Thoracic aorta (tissue), 2 donors: ENCODE results near the gene NEK8. TPM values are rescaled to one million over a fixed set of nuclear protein-coding genes. Genes with fewer than 3 reads are reported as not detected.

Experiments
- ATAC-seq: fragments of 150-250 bp; one replicate; pipeline ENCODE4 v1.8.0; 2017; ENCODE audit warnings: low read depth; ENCODE audit not compliant: insufficient number of reproducible peaks, low FRiP score
- DNase-seq: peaks from one replicate; pipeline ENCODE4 v3.0.0-alpha.2; 2020; ENCODE audit warnings: low spot score
- H3K27ac ChIP-seq, 2 donors: fragments of 200-600 bp; sonication (generic); 1 replicate in 1 of 2; 2 replicates in 1 of 2; pipeline ENCODE4 v1.5.1; 2016; ENCODE audit warnings: mild to moderate bottlenecking in 2 of 2, moderate library complexity in 2 of 2
- H3K27me3 ChIP-seq: fragments of 200-600 bp; sonication (generic); replicated peaks from 2 replicates; pipeline ENCODE4 v1.6.0; 2016; ENCODE audit warnings: mild to moderate bottlenecking; ENCODE audit not compliant: insufficient read depth
- H3K36me3 ChIP-seq: fragments of 200-600 bp; sonication (generic); one replicate; pipeline ENCODE4 v1.5.1; 2016
- H3K4me1 ChIP-seq, 2 donors: fragments of 200-600 bp; sonication (generic); 1 replicate in 1 of 2; 2 replicates in 1 of 2; pipeline versions ENCODE4 v1.5.1 to v1.6.0; 2016; ENCODE audit warnings: low read depth in 2 of 2, mild to moderate bottlenecking in 1 of 2; ENCODE audit not compliant: control insufficient read depth in 1 of 2
- H3K4me3 ChIP-seq: fragments of 200-600 bp; sonication (generic); 2 replicates; pipeline ENCODE4 v1.5.1; 2016; ENCODE audit warnings: mild to moderate bottlenecking
- H3K9me3 ChIP-seq: fragments of 200-600 bp; sonication (generic); 2 replicates; pipeline ENCODE4 v1.5.1; 2016
- total RNA-seq, 2 donors: library from RNA; depleted of rRNA; stranded (reverse); fragments of >200 nt; gene quantifications; one replicate each; pipeline versions ENCODE4 v1.1.0 to v1.2.3, GENCODE V29; 2016
- TF ChIP-seq, protein P1 (sequence below): fragments of 200-600 bp; sonication (generic); IDR thresholded peaks from one replicate; pipeline ENCODE4 v1.5.1; 2019; ENCODE audit warnings: antibody characterized with exemption

The NEK8 gene
- 1 to 10 TPM; 1.5 to 2.2 TPM for total RNA-seq

DNA sequence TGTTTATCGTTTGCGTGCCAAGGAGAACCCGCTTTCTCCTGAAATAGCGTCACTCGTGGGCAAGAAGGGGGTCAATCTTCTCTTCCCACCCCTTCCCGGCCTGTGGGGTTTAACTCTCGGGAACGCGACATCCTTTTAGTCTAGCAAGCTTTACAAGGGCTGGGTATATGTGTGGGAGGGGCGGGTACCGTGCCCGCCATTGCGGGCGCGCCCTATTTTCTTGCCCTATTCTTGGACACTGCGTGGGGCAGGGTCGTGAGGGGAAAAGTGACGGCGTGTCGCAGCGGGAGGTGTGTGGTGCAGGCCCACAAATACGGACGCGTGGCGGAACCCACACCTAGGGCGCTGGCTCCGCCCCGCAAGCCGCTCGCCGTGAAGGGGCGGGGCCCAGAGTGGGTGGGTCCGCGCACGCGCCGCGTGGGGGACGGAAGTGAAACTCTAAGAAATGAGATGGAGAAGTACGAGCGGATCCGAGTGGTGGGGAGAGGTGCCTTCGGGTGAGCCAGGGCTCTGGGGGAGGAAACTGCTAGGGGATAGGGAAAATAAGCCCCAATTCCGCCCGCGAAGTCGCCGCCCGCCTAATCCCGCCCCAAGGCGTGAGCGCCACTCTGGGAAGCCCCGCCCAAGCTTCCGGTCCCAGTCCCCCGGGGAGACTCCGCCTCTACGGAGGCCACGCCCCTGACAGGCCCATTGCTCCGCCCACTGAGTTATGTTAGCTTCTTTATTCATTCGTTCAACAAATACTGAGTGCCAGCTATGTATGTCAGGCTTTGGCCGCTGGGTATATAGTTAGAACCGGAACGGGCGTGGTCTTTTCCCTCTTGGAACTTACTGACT, at the start of gene NEK8:
NEK8 (plus strand) TSS at position 425 of the 837 bp plus-strand sequence; CDS start at position 451, 26 bp downstream.
- TF ChIP-seq, protein P1, sequence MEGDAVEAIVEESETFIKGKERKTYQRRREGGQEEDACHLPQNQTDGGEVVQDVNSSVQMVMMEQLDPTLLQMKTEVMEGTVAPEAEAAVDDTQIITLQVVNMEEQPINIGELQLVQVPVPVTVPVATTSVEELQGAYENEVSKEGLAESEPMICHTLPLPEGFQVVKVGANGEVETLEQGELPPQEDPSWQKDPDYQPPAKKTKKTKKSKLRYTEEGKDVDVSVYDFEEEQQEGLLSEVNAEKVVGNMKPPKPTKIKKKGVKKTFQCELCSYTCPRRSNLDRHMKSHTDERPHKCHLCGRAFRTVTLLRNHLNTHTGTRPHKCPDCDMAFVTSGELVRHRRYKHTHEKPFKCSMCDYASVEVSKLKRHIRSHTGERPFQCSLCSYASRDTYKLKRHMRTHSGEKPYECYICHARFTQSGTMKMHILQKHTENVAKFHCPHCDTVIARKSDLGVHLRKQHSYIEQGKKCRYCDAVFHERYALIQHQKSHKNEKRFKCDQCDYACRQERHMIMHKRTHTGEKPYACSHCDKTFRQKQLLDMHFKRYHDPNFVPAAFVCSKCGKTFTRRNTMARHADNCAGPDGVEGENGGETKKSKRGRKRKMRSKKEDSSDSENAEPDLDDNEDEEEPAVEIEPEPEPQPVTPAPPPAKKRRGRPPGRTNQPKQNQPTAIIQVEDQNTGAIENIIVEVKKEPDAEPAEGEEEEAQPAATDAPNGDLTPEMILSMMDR, result no peak
- peak; percentile 93 for DNase-seq
- H3K4me3 ChIP-seq, result peak within 1 kb of the TSS; percentile 74
- ATAC-seq, result peak; percentile 72
- peaks cover 11% of the 10 kb centered on the region for H3K36me3 ChIP-seq
- no peaks in the 10 kb centered on the region for H3K9me3 ChIP-seq
- H3K4me1 ChIP-seq, result peaks cover 19 to 21% of the 10 kb centered on the region in 2 donors
- H3K27me3 ChIP-seq, result no peaks in the 10 kb centered on the region
- H3K27ac ChIP-seq, result peak within 1 kb of the TSS; percentile 93

DNA sequence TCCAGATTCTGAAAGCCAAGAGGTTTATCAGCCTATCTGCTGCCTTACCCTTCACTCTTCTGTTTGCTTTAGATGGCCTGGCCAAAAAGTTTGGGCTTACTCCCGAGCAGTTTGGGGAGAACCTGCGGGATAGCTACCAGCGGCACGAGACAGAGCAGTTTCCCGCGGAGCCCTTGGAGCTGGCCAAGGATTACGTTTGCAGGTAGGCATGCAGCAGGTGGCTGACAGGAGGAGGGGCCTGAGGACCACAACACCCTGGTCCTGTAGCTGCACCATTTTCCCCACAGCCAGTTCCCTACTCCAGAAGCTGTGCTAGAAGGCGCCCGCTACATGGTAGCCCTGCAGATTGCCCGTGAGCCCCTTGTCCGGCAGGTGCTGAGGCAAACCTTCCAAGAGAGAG, 45.9 kb upstream of the NEK8 start:
- TF ChIP-seq, protein P1, result no peak
- Histone ChIP-seq H3K4me1 (no peaks in the 10 kb centered on the region), H3K36me3 (peaks cover 89% of the 10 kb centered on the region), H3K27me3 (no peaks in the 10 kb centered on the region), H3K27ac (no peak overlapping the region), H3K4me3 (no peak overlapping the region), H3K9me3 (no peaks in the 10 kb centered on the region)
- no peak for ATAC-seq
- DNase-seq, result no peak

DNA sequence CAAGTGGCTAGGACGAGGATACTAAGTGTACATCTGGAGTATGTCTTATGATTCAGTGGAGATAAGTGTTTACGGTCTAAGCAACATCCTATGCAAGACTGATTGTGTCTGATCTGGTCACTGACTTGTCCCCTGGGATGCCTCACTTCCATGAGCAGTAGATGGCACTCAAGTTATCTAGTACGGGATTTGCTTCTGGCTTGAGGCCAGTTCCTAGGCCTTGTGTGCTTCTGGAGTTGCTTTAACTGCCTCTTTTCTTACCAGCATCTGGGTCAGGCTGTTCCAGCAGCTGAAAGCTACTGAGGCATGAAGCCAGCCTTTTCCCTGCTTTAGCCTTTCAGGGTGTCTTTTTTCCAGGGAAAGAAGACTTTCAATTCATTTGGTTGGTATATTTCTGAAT, 43.6 kb upstream of the NEK8 start:
- no peak overlapping the region for H3K4me3 ChIP-seq
- no peak overlapping the region for H3K27ac ChIP-seq
- no peaks in the 10 kb centered on the region for H3K4me1 ChIP-seq
- TF ChIP-seq, protein P1, result no peak
- H3K36me3 ChIP-seq, result peaks cover 89% of the 10 kb centered on the region
- DNase-seq, result no peak
- ATAC-seq, result no peak
- H3K9me3 ChIP-seq, result no peaks in the 10 kb centered on the region
- H3K27me3 ChIP-seq, result no peaks in the 10 kb centered on the region

DNA sequence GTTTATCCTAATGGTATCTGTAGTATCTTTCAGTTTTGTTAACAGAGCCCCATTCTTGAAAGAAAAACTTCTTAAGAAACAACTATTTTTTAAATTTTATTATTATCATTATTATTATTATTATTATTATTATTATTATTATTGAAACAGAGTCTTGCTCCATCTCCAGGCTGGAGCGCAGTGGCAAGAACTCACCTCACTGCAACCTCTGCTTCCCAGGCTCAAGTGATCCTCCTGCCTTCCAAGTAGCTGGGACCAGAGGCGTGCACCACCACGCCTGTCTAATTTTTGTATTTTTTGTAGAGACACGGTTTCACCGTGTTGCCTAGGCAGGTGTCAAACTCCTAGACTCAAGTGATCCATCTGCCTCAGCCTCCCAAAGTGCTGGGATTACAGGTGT, 43.2 kb upstream of the NEK8 start:
- no peak for DNase-seq
- Histone ChIP-seq H3K4me1 (no peaks in the 10 kb centered on the region), H3K9me3 (no peaks in the 10 kb centered on the region), H3K27ac (no peak overlapping the region), H3K36me3 (peaks cover 89% of the 10 kb centered on the region), H3K4me3 (no peak overlapping the region), H3K27me3 (no peaks in the 10 kb centered on the region)
- TF ChIP-seq, protein P1, result no peak
- ATAC-seq, result no peak

DNA sequence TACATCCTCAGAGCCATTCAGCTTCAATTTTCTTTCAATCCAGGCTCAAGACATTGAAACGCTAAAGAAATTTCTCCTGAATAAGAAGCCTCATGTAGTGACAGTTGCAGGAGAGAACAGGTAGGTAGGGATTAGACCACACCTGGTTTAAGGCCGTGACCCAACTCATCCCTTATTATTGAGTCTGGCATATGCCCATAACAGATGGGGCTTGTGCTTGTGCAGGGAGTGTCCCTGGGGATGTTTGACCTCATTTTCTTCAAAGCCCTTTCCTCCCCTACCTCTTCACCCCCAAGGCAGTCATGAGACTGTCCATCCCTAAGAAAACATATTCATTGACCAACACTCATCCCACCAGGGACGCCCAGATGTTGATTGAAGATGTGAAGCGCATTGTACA, 42.3 kb upstream of the NEK8 start:
- H3K27ac ChIP-seq, result no peak overlapping the region
- no peak overlapping the region for H3K4me3 ChIP-seq
- H3K9me3 ChIP-seq, result no peaks in the 10 kb centered on the region
- H3K27me3 ChIP-seq, result no peaks in the 10 kb centered on the region
- H3K36me3 ChIP-seq, result peaks cover 90% of the 10 kb centered on the region
- no peak for ATAC-seq
- H3K4me1 ChIP-seq, result no peaks in the 10 kb centered on the region
- DNase-seq, result no peak
- TF ChIP-seq, protein P1, result no peak
